ENCODE measurements around the gene ABHD1. TPM values are rescaled to one million over a fixed set of nuclear protein-coding genes. Genes with fewer than 3 reads are reported as not detected.
"Not testable (repeated sequence)": the region's sequence is repeated elsewhere in the genome, so short reads cannot be mapped to it uniquely, and the experiment has no call there.

Gene ABHD1
- not detected in 2 replicates for total RNA-seq

GRCh38 chr2:27123302-27124150, at the start of gene ABHD1:
Gene ABHD1 (plus strand): TSS chr2:27123815. CDS start chr2:27123949, 134 bp downstream.
- Histone ChIP-seq H3K36me3 (ENCODE audit: control insufficient read depth, insufficient read depth, low read length) (no peaks in the 10 kb centered on the region), H3K4me3 (ENCODE audit: low read depth, low read length) (peak within 1 kb of the TSS; percentile 71), H3K27me3 (ENCODE audit: control insufficient read depth, insufficient read depth, low read length) (peaks cover 31% of the 10 kb centered on the region)
- TF ChIP-seq CTCF (IDR thresholded peaks at IDR 0.05; ENCODE audit: insufficient read depth, low read length, poor library complexity, severe bottlenecking), result peak; percentile 4
- DNase-seq (ENCODE audit: low read depth), result no peak

GRCh38 chr2:27074738-27075565, 48.7 kb upstream of the ABHD1 start:
- DNase-seq (ENCODE audit: low read depth), result no peak
- no peaks in the 10 kb centered on the region for H3K36me3 ChIP-seq (ENCODE audit: control insufficient read depth, insufficient read depth, low read length)
- TF ChIP-seq CTCF (IDR thresholded peaks at IDR 0.05; ENCODE audit: insufficient read depth, low read length, poor library complexity, severe bottlenecking), result no peak
- H3K27me3 ChIP-seq (ENCODE audit: control insufficient read depth, insufficient read depth, low read length), result no peaks in the 10 kb centered on the region
- no peak overlapping the region for H3K4me3 ChIP-seq (ENCODE audit: low read depth, low read length)

- H3K27me3 ChIP-seq (ENCODE audit: control insufficient read depth, insufficient read depth, low read length); H3K36me3 ChIP-seq (ENCODE audit: control insufficient read depth, insufficient read depth, low read length); DNase-seq (ENCODE audit: low read depth); H3K4me3 ChIP-seq (ENCODE audit: low read depth, low read length): not testable (repeated sequence)
Measured at GRCh38 chr2:27075566-27075871, 48.1 kb upstream of the ABHD1 start.

- H3K36me3 ChIP-seq (ENCODE audit: control insufficient read depth, insufficient read depth, low read length), result no peaks in the 10 kb centered on the region
- no peaks in the 10 kb centered on the region for H3K27me3 ChIP-seq (ENCODE audit: control insufficient read depth, insufficient read depth, low read length)
- no peak overlapping the region for H3K4me3 ChIP-seq (ENCODE audit: low read depth, low read length)
- TF ChIP-seq CTCF (IDR thresholded peaks at IDR 0.05; ENCODE audit: insufficient read depth, low read length, poor library complexity, severe bottlenecking), result no peak
- no peak for DNase-seq (ENCODE audit: low read depth)
Measured at GRCh38 chr2:27076323-27076722, 47.3 kb upstream of the ABHD1 start.

GRCh38 chr2:27077231-27077630, 46.4 kb upstream of the ABHD1 start:
- TF ChIP-seq CTCF (IDR thresholded peaks at IDR 0.05; ENCODE audit: insufficient read depth, low read length, poor library complexity, severe bottlenecking), result no peak
- Histone ChIP-seq H3K27me3 (ENCODE audit: control insufficient read depth, insufficient read depth, low read length) (no peaks in the 10 kb centered on the region), H3K4me3 (ENCODE audit: low read depth, low read length) (no peak overlapping the region), H3K36me3 (ENCODE audit: control insufficient read depth, insufficient read depth, low read length) (no peaks in the 10 kb centered on the region)
- DNase-seq (ENCODE audit: low read depth), result no peak

Measured in kidney epithelial cell (primary cell).